ENCODE results near the gene NSG1.

NSG1 gene

DNA sequence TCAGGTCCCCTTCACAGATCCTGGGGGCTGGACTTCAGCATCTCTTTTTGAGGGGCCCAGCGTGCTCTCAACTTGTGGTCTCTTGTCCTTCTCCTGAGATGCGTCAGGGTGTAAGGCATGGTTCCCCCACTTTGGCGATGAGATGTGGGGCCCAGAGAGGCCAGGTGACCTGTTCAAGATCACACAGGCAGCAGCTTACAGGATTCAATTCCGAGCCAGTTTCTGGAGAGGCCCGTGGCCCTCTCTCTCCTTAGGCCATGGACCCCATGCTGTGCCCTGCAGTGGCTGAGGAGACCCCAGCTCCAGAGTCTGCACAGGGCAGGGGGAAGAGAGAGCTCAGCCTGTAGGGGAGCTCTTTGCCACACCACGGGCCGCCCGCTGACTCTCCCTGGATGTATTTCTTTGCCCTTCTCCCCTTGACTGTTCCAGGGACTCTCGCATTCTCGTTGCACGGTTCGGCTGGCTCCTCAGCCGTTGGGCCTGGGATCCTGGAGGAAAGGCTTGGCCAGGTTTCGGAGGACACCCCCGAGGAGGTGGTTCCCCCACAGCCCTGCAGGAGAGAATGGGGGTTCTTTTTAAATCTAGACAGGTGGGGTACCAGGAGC, 18.6 kb downstream of the NSG1 start:
- no peak overlapping the region for H3K4me3 ChIP-seq (ENCODE audit: low read length)
- no peaks in the 10 kb centered on the region for H3K4me1 ChIP-seq (ENCODE audit: control insufficient read depth, low read depth, low read length)
- H3K9me3 ChIP-seq (ENCODE audit: control insufficient read depth, low read depth, low read length), result no peaks in the 10 kb centered on the region
- no peaks in the 10 kb centered on the region for H3K27me3 ChIP-seq (ENCODE audit: control insufficient read depth, insufficient read depth, low read length)
- no peak overlapping the region for H3K27ac ChIP-seq (ENCODE audit: low read length)
- H3K9ac ChIP-seq (ENCODE audit: low read length), result no peak overlapping the region
- no peaks in the 10 kb centered on the region for H3K36me3 ChIP-seq (ENCODE audit: control insufficient read depth, low read depth, low read length)

GRCh38 chr4:4406455-4407298, 19.8 kb downstream of the NSG1 start:
- no peaks in the 10 kb centered on the region for H3K36me3 ChIP-seq (ENCODE audit: control insufficient read depth, low read depth, low read length)
- no peak overlapping the region for H3K4me3 ChIP-seq (ENCODE audit: low read length)
- H3K27ac ChIP-seq (ENCODE audit: low read length), result no peak overlapping the region
- no peak overlapping the region for H3K9ac ChIP-seq (ENCODE audit: low read length)
- H3K9me3 ChIP-seq (ENCODE audit: control insufficient read depth, low read depth, low read length), result no peaks in the 10 kb centered on the region
- no peaks in the 10 kb centered on the region for H3K4me1 ChIP-seq (ENCODE audit: control insufficient read depth, low read depth, low read length)
- no peaks in the 10 kb centered on the region for H3K27me3 ChIP-seq (ENCODE audit: control insufficient read depth, insufficient read depth, low read length)

GRCh38 chr4:4407299-4408131, 20.6 kb downstream of the NSG1 start:
- no peak overlapping the region for H3K4me3 ChIP-seq (ENCODE audit: low read length)
- no peaks in the 10 kb centered on the region for H3K9me3 ChIP-seq (ENCODE audit: control insufficient read depth, low read depth, low read length)
- H3K4me1 ChIP-seq (ENCODE audit: control insufficient read depth, low read depth, low read length), result no peaks in the 10 kb centered on the region
- no peak overlapping the region for H3K27ac ChIP-seq (ENCODE audit: low read length)
- H3K27me3 ChIP-seq (ENCODE audit: control insufficient read depth, insufficient read depth, low read length), result no peaks in the 10 kb centered on the region
- no peak overlapping the region for H3K9ac ChIP-seq (ENCODE audit: low read length)
- no peaks in the 10 kb centered on the region for H3K36me3 ChIP-seq (ENCODE audit: control insufficient read depth, low read depth, low read length)

DNA sequence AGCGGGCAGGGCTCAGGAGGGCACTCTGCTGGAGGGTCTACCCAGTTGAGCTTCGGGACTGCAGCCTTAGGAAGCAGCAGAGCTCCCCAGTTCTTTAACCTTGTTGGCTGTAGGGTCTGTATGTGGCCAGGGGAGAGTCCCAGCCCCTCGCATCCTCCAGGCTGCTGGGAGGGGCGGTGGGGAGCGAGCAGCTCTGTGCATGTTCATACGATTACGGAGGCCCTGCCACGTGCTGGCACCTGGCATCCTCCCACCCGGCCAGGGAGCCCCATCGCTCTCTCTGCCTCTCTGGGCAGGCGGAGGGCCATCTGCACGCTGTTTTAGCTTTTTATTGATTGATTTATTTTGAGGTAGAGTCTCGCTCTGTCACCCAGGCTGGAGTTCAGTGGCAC, 21.2 kb downstream of the NSG1 start:
- H3K27ac ChIP-seq (ENCODE audit: low read length), result no peak overlapping the region
- no peaks in the 10 kb centered on the region for H3K27me3 ChIP-seq (ENCODE audit: control insufficient read depth, insufficient read depth, low read length)
- H3K4me1 ChIP-seq (ENCODE audit: control insufficient read depth, low read depth, low read length), result no peaks in the 10 kb centered on the region
- H3K36me3 ChIP-seq (ENCODE audit: control insufficient read depth, low read depth, low read length), result no peaks in the 10 kb centered on the region
- no peak overlapping the region for H3K9ac ChIP-seq (ENCODE audit: low read length)
- H3K4me3 ChIP-seq (ENCODE audit: low read length), result no peak overlapping the region
- no peaks in the 10 kb centered on the region for H3K9me3 ChIP-seq (ENCODE audit: control insufficient read depth, low read depth, low read length)

- H3K36me3 ChIP-seq (ENCODE audit: control insufficient read depth, low read depth, low read length), result no peaks in the 10 kb centered on the region
- no peaks in the 10 kb centered on the region for H3K27me3 ChIP-seq (ENCODE audit: control insufficient read depth, insufficient read depth, low read length)
- no peak overlapping the region for H3K4me3 ChIP-seq (ENCODE audit: low read length)
- H3K27ac ChIP-seq (ENCODE audit: low read length), result no peak overlapping the region
- no peak overlapping the region for H3K9ac ChIP-seq (ENCODE audit: low read length)
- no peaks in the 10 kb centered on the region for H3K4me1 ChIP-seq (ENCODE audit: control insufficient read depth, low read depth, low read length)
- H3K9me3 ChIP-seq (ENCODE audit: control insufficient read depth, low read depth, low read length), result no peaks in the 10 kb centered on the region
These were observed 21.9 kb downstream of the NSG1 start for GRCh38 chr4:4408576-4409335.

DNA sequence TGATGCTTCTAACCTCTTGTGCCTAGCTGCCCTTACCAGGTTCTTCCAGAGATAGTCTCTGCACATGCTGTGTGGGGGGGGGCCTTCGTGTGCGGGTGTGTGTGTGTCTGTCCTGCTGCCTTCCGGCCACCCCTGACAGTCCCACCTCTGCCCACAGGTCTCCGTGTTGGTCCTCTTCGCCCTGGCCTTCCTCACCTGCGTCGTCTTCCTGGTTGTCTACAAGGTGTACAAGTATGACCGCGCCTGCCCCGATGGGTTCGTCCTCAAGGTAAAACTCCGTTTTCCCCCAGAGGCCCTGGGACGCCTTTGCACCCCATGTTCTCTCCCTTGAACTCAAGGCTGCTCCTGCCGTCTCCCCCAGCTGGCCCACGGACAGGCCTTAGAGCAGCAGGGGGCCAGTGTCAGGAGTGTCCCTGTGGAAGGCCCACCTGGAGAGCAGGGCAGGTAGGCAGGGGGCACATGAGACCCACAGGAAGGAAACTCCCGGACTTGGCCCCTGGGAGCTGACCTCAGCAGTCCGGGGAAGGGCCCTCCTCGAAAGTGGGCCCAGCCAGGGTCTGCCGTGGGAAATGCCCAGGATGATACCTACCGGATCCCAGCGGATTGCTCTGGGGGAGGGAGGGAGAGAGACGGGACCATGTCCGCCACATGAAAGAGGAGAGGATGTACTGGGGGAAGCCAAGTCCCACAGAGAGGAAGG, 22.7 kb downstream of the NSG1 start:
- Histone ChIP-seq H3K9me3 (ENCODE audit: control insufficient read depth, low read depth, low read length) (no peaks in the 10 kb centered on the region), H3K36me3 (ENCODE audit: control insufficient read depth, low read depth, low read length) (no peaks in the 10 kb centered on the region), H3K4me3 (ENCODE audit: low read length) (no peak overlapping the region), H3K4me1 (ENCODE audit: control insufficient read depth, low read depth, low read length) (no peaks in the 10 kb centered on the region), H3K27me3 (ENCODE audit: control insufficient read depth, insufficient read depth, low read length) (no peaks in the 10 kb centered on the region), H3K9ac (ENCODE audit: low read length) (no peak overlapping the region), H3K27ac (ENCODE audit: low read length) (no peak overlapping the region)

DNA sequence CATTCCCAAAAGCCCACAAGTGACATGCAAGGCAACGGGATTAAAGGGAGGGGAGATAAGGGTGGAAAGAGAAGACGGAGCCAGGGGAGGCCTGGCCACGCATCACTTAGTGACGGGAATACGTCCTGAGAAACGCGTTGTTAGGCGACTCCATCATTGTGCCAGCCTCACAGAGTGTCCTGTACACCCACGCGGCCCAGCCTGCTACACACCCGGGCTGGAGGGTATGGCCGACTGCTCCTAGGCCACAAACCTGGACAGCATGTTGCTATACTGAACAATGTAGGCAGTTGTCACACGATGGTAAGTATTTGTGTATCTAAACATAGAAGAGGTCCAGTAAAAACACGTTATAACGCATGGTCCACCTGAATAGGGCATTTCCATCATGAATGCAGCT, 23.4 kb downstream of the NSG1 start:
- Histone ChIP-seq H3K36me3 (ENCODE audit: control insufficient read depth, low read depth, low read length) (no peaks in the 10 kb centered on the region), H3K4me3 (ENCODE audit: low read length) (no peak overlapping the region), H3K27me3 (ENCODE audit: control insufficient read depth, insufficient read depth, low read length) (no peaks in the 10 kb centered on the region), H3K9ac (ENCODE audit: low read length) (no peak overlapping the region), H3K9me3 (ENCODE audit: control insufficient read depth, low read depth, low read length) (no peaks in the 10 kb centered on the region), H3K27ac (ENCODE audit: low read length) (no peak overlapping the region), H3K4me1 (ENCODE audit: control insufficient read depth, low read depth, low read length) (no peaks in the 10 kb centered on the region)

- Histone ChIP-seq H3K4me1 (ENCODE audit: control insufficient read depth, low read depth, low read length) (no peaks in the 10 kb centered on the region), H3K9me3 (ENCODE audit: control insufficient read depth, low read depth, low read length) (no peaks in the 10 kb centered on the region), H3K9ac (ENCODE audit: low read length) (no peak overlapping the region), H3K36me3 (ENCODE audit: control insufficient read depth, low read depth, low read length) (no peaks in the 10 kb centered on the region), H3K27ac (ENCODE audit: low read length) (no peak overlapping the region), H3K27me3 (ENCODE audit: control insufficient read depth, insufficient read depth, low read length) (no peaks in the 10 kb centered on the region), H3K4me3 (ENCODE audit: low read length) (no peak overlapping the region)
These were observed 25.0 kb downstream of the NSG1 start for GRCh38 chr4:4411906-4412305.

DNA sequence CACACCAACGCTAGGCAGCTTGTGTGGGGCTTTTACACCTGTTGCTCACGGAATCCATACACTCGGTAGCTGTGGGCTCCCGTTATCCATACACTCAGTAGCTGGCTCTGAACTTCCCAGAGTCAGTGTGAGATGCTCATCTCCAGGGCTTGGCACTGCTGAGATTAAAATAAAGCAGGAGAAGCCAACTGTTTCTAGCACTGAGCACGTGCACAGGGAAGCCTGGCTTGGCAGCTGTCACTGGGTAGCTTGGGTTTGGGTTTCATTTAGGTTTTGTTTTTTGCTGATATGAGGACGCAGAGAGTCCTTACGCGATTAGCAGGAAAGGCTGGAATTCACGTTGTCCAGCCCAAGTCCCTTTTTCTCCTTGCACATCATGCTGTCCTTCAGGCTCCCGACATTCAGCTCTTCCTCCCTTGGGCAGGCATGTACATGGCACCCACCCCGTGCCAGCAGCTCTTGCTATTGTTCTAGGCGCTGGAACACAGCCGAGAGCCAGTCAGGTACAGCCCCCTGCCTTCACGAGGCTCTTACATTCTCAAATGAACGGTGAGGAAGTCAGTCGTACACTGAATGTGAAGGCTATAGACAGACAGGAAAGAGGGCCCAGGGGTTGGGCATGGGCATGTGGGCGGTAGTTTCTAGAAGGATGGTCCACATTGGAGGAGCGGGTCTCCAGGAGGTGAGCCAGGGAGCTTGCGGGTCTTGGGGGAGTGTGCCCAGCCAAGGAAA, 25.9 kb downstream of the NSG1 start:
- Histone ChIP-seq H3K27me3 (ENCODE audit: control insufficient read depth, insufficient read depth, low read length) (no peaks in the 10 kb centered on the region), H3K4me1 (ENCODE audit: control insufficient read depth, low read depth, low read length) (no peaks in the 10 kb centered on the region), H3K9ac (ENCODE audit: low read length) (no peak overlapping the region), H3K9me3 (ENCODE audit: control insufficient read depth, low read depth, low read length) (no peaks in the 10 kb centered on the region), H3K27ac (ENCODE audit: low read length) (no peak overlapping the region), H3K4me3 (ENCODE audit: low read length) (no peak overlapping the region), H3K36me3 (ENCODE audit: control insufficient read depth, low read depth, low read length) (no peaks in the 10 kb centered on the region)

GRCh38 chr4:4413373-4413725, 26.4 kb downstream of the NSG1 start:
- Histone ChIP-seq H3K27me3 (ENCODE audit: control insufficient read depth, insufficient read depth, low read length) (no peaks in the 10 kb centered on the region), H3K36me3 (ENCODE audit: control insufficient read depth, low read depth, low read length) (peaks cover 2% of the 10 kb centered on the region), H3K27ac (ENCODE audit: low read length) (no peak overlapping the region), H3K4me1 (ENCODE audit: control insufficient read depth, low read depth, low read length) (no peaks in the 10 kb centered on the region), H3K4me3 (ENCODE audit: low read length) (no peak overlapping the region), H3K9me3 (ENCODE audit: control insufficient read depth, low read depth, low read length) (no peaks in the 10 kb centered on the region), H3K9ac (ENCODE audit: low read length) (no peak overlapping the region)

Data from iPS-18a (cell line).